ENCODE results near the gene GOLGA6D. TPM values are rescaled to one million over a fixed set of nuclear protein-coding genes. Genes with fewer than 3 reads are reported as not detected.

GOLGA6D gene
- total and polyA plus RNA-seq, 2 of the 8 experiments (the other 6 are each of a cell fraction or from before 2014, with no cell fraction given): 0.27 to 0.69 TPM

Small RNA genes lying within 50 kb of the gene (small RNA-seq; reads per million reads assigned to genes)
- gene AC068338.1 (ENCODE audit: insufficient read depth): not detected
- gene RN7SL327P (ENCODE audit: insufficient read depth): not detected
- not detected for gene RN7SL489P (ENCODE audit: insufficient read depth)

Other genes with a start within 250 kb of the GOLGA6D start
- gene C15orf39, start 81.0 kb upstream of the GOLGA6D start, total RNA-seq (2021; fragmentation: NEBNext Ultra II Directional; extraction: Animal tissue kit (Norgen Biotek cat#: 25700)): 35.6 and 38.5 TPM in 2 replicates
- 13.8 and 18.9 TPM in 2 replicates for gene C15orf39, start 81.0 kb upstream of the GOLGA6D start, polyA plus RNA-seq (2011; rRNA removed)
- 0.35 TPM in 1 of 2 replicates, not detected in the other for gene GOLGA6C, start 24.5 kb upstream of the GOLGA6D start, total RNA-seq (2021; fragmentation: NEBNext Ultra II Directional; extraction: Animal tissue kit (Norgen Biotek cat#: 25700))
- 0.14 and 0.17 TPM in 2 replicates for gene GOLGA6C, start 24.5 kb upstream of the GOLGA6D start, polyA plus RNA-seq (2011; rRNA removed)
- gene COMMD4, start 53.2 kb downstream of the GOLGA6D start, total RNA-seq (2021; fragmentation: NEBNext Ultra II Directional; extraction: Animal tissue kit (Norgen Biotek cat#: 25700)): 131 and 132 TPM in 2 replicates
- gene COMMD4, start 53.2 kb downstream of the GOLGA6D start, polyA plus RNA-seq (2011; rRNA removed): 236 and 265 TPM in 2 replicates
- gene NEIL1, start 64.2 kb downstream of the GOLGA6D start, total RNA-seq (2021; fragmentation: NEBNext Ultra II Directional; extraction: Animal tissue kit (Norgen Biotek cat#: 25700)): 10.9 and 12.2 TPM in 2 replicates
- 10.4 and 19.5 TPM in 2 replicates for gene NEIL1, start 64.2 kb downstream of the GOLGA6D start, polyA plus RNA-seq (2011; rRNA removed)
- gene MAN2C1, start 85.8 kb downstream of the GOLGA6D start, total RNA-seq (2021; fragmentation: NEBNext Ultra II Directional; extraction: Animal tissue kit (Norgen Biotek cat#: 25700)): 79.1 and 88.9 TPM in 2 replicates
- 56.3 and 92.9 TPM in 2 replicates for gene MAN2C1, start 85.8 kb downstream of the GOLGA6D start, polyA plus RNA-seq (2011; rRNA removed)
- 103 and 109 TPM in 2 replicates for gene SIN3A, start 168.9 kb downstream of the GOLGA6D start, total RNA-seq (2021; fragmentation: NEBNext Ultra II Directional; extraction: Animal tissue kit (Norgen Biotek cat#: 25700))
- 69.5 and 86.6 TPM in 2 replicates for gene SIN3A, start 168.9 kb downstream of the GOLGA6D start, polyA plus RNA-seq (2011; rRNA removed)

All from H1 (cell line).